ENCODE data around the gene HYAL4.

GRCh38 chr7:123819001-123819400, 26.0 kb upstream of the HYAL4 start:
- TF ChIP-seq CTCF (IDR thresholded peaks at IDR 0.05) (no peak), EP300 (IDR thresholded peaks at IDR 0.05) (no peak), POLR2A (IDR thresholded peaks at IDR 0.05) (no peak)
